Measurements from ENCODE around the gene SPTBN2. TPM values are rescaled to one million over a fixed set of nuclear protein-coding genes. Genes with fewer than 3 reads are reported as not detected.
"Not testable (repeated sequence)": the region's sequence is repeated elsewhere in the genome, so short reads cannot be mapped to it uniquely, and the experiment has no call there.

Gene SPTBN2
- total and polyA plus RNA-seq, 2 of the 8 experiments (the other 6 are each of a cell fraction or from before 2014, with no cell fraction given), result 19.1 to 69.0 TPM

DNA sequence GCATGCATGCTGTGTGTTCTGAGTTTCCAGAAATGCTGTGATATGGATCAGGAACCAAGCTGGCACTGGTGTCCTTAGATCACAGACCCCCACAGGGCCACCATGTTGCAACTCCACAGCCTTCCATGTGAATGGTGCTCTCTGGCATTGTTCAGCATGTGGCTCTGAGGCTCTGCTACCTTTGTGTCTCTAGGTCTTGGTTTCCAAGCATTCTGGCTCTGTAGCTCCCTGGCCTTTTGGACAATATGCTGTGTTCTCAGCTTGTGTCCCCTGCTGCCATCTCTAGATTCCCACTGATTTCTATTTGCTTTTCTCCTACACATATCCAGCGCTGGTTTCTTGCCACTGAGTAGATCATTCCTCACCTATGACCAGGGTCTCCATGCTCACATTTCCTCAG lies 3.9 kb downstream of the SPTBN2 start (continued):
- TF ChIP-seq CBX5 (IDR thresholded peaks at IDR 0.05; ENCODE audit: low read depth, low read length) (no peak), ASH2L (IDR thresholded peaks at IDR 0.05; ENCODE audit: low read length) (no peak), CHD2 (IDR thresholded peaks at IDR 0.05; ENCODE audit: low read length) (no peak), CREB1 (IDR thresholded peaks at IDR 0.05) (no peak), GTF2F1 (IDR thresholded peaks at IDR 0.05; ENCODE audit: borderline replicate concordance, low read depth, low read length) (no peak)

GRCh38 chr11:66724167-66724566 lies 4.8 kb downstream of the SPTBN2 start:
- not testable (repeated sequence) for H4K20me1 ChIP-seq (replicated peaks in 1 of 2; ENCODE audit: control insufficient read depth in 1 of 2, insufficient read depth in 2 of 2, low read length in 2 of 2); H3K4me2 ChIP-seq (ENCODE audit: insufficient read depth in 1 of 2, low read depth in 2 of 2, low read length in 2 of 2); DNase-seq (ENCODE audit: low read depth in 1 of 2, low spot score in 2 of 2); H3K18ac ChIP-seq (ENCODE audit: extremely low read depth, low read length); H4K8ac ChIP-seq (ENCODE audit: extremely low read depth, insufficient read depth, low read length); H2AK5ac ChIP-seq (ENCODE audit: low read depth, low read length); H3K27ac ChIP-seq (ENCODE audit: low read depth, low read length); H2BK20ac ChIP-seq (ENCODE audit: low read length); H2BK5ac ChIP-seq (ENCODE audit: low read depth, low read length); H3K4me3 ChIP-seq (ENCODE audit: extremely low read depth in 1 of 4, insufficient read depth in 2 of 4, low read depth in 3 of 4, low read length in 4 of 4); H3K56ac ChIP-seq (replicated peaks; ENCODE audit: insufficient read length, low read depth, low read length); H3K14ac ChIP-seq (ENCODE audit: insufficient read length); H2BK12ac ChIP-seq (ENCODE audit: low read depth, low read length); H2BK15ac ChIP-seq (ENCODE audit: low read length); H2AFZ ChIP-seq (ENCODE audit: low read length); H4K5ac ChIP-seq (ENCODE audit: insufficient read length, low read depth, low read length); FAIRE-seq; H3K9ac ChIP-seq (replicated peaks in 1 of 4; ENCODE audit: extremely low read depth in 1 of 4, low read depth in 3 of 4, low read length in 3 of 4); H3K9me3 ChIP-seq (ENCODE audit: insufficient read depth in 2 of 2, low read depth in 1 of 2, low read length in 1 of 2); H3K23me2 ChIP-seq (ENCODE audit: low read depth, low read length); H3K36me3 ChIP-seq (ENCODE audit: control insufficient read depth in 2 of 4, insufficient read depth in 4 of 4, low read length in 3 of 4); H2BK120ac ChIP-seq (replicated peaks; ENCODE audit: low read depth, low read length); H3K4ac ChIP-seq (replicated peaks; ENCODE audit: insufficient read length, low read depth, low read length); H4K91ac ChIP-seq (replicated peaks; ENCODE audit: insufficient read length, low read length); H3K23ac ChIP-seq (ENCODE audit: insufficient read length)
- H3K79me1 ChIP-seq (ENCODE audit: low read depth, low read length), result peaks cover 13% of the 10 kb centered on the region
- peaks cover 22 to 40% (median 28%) of the 10 kb centered on the region in 4 experiments for H3K4me1 ChIP-seq (replicated peaks in 1 of 4; ENCODE audit: control insufficient read depth in 3 of 4, insufficient read depth in 4 of 4, low read length in 3 of 4)
- H3K79me2 ChIP-seq (ENCODE audit: control insufficient read depth in 1 of 2, insufficient read depth in 2 of 2, low read length in 2 of 2), result peaks cover 0 to 35% of the 10 kb centered on the region in 2 experiments; a peak in 3 of 4 replicates
- H3K27me3 ChIP-seq (replicated peaks in 1 of 4; ENCODE audit: control insufficient read depth in 3 of 4, extremely low read depth in 1 of 4, insufficient read depth in 3 of 4, low read length in 3 of 4), result peaks cover 0 to 20% (median 11%) of the 10 kb centered on the region in 4 experiments; a peak in 6 of 7 replicates
- 88% methylated on average over 5 of the region's 5 CpGs; no CpG with 5 or more reads in 1 of the 2 experiments for WGBS, 2 experiments (ENCODE audit: extremely low coverage in 1 of 2, insufficient coverage in 1 of 2, insufficient read length in 1 of 2, insufficient replicate concordance in 2 of 2, low coverage in 1 of 2, low lambda C conversion rate in 2 of 2, missing lambda C conversion rate in 1 of 2)
- POLR2A ChIA-PET (ENCODE audit: partially characterized antibody), result interaction anchor here (0.6 to 2.2 kb wide), 6 partner anchors 13 to 361 kb away, joined by 3 to 8 read pairs (median 3); partner anchors contain the start of gene RBM14
- CTCF ChIA-PET (ENCODE audit: partially characterized antibody), result interaction anchor here (0.6 to 1.7 kb wide), 4 partner anchors 109 to 357 kb away, joined by 3 to 5 read pairs (median 4); no protein-coding TSS in a partner anchor

All from H1 (cell line).